ENCODE data around the gene SOBP.
A peak's percentile ranks its signal among the peaks of the same experiment; 100 is the strongest.

Gene SOBP

DNA sequence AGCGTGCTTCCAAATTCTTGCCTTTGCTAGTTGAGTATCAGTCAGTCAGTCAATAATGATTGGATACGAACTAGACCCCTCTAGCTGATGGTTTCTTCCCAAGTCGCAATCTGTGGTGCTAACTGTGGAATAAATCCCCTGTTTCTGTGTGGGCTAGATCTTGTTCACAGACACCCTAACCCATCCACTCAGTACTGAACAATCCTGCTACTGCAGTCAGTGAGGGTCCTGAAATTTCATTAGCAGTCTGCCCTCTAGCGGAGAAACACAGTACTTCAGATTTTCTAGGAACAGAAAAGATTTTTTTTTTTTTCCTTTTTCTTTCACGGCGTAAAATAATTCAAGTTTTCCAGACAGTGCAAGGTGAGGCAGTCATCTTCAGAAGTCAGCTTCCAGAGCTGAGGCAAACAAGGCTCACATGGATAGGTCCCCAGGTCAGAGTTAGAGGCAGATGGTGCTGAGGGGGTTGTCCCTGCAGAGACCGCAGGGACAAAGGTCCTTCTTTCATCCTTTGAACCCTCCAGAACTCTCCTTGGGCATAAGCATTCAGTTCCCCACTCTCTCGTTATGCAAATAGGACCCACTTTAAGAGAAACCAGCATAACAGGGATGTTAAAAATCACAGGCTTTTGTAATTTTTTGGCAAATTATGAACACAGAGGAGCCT, 214.6 kb downstream of the SOBP start:
- DNase-seq, result peak; percentile 54

DNA sequence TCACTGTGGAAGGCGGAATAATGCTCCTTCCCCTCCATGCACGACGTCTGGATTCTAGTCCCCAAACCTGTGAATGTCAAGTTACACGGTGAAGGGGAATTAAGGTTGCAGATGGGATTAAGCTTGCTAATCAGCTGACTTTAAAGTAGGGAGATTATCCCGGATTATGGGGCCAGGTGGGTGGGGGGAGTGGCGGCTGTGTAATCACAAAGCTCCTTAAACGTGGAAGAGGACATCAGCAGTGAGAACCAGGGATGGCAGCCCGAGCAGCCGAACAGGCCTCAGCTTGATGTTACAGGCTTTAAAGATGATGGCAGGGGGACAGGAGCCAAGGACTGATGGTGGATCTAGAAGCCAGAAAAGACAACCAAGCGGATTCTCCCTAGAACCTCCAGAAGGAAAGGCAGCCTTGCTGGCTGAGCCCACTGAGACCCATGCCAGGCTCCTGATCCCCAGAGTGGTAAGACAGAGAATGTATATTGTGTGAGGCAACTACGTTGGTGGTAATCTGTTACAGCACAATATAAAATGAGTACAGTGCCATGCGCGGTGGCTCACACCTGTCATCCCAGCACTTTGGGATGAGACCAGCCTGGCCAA, 216.7 kb downstream of the SOBP start:
- DNase-seq, result no peak

DNA sequence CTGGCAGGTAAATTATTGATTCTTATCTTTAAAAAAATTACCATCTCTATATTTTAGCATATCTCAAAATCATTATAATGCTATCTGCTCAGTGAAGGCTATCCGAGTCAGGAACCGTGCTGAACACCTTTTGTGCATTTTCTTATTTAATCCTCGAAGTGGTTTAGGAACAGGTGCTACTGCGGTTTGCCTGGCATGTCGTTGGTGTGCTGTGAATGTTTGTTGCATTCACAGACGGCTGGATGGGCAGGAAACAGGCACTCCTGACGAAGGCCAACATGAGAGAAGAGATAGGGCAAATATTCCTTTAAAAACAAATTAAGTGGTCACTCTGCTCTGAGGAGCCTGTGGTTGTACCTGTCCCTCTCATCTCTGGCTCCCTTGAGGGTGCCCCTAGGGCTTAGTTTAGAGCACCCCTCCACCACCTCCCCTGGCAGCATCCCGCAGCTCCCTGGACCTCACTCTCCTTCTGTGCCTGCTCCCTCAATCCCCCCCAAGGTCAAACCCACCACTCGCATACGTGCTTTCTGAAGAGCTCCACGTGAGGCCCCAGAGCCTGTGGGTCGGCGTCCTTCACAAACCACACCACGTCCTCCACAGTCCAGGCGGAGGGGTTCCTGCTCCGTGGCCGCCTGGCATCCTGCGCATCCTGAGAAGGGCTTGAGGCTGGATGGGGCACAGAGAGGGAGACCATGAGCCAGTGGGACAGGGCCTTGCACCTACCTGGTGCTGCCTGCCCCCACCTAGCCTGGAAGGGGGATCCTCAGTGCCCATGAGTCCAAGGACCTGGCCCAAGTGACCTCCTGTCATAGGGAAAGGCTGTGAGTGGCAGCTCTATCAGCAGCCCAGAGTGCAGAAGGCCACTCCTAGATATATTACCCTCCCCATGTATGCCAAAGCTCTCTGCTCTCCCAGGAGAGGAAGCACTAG, 217.7 kb downstream of the SOBP start:
- DNase-seq, result no peak

- DNase-seq, result no peak
These were observed 218.5 kb downstream of the SOBP start for GRCh38 chr6:107708435-107708834.

DNA sequence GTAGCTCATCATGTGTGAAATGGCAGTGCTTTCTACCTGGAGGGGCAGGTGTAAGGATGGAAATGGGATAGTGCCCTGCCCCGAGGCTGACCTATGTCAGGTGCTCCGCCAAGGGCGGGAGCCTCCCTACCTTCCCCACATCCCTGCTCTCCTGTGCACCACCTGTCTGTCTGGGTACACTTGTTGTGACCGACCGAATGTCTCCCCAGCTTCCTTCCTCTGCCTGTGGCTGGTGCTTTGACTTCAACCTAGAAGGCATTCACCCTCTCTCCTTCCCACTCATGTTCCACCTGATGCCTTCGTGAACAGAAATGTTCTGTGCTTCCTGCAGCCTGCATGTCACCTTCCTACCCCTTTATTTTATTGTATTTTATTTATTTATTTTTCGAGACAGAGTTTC, 219.4 kb downstream of the SOBP start:
- DNase-seq, result peak; percentile 15

Measured in CD4-positive, alpha-beta T cell treated with Interleukin-17A for 1 hour (primary cell).